ENCODE measurements around the gene LGI2.

GRCh38 chr4:24995346-24995919 is 35.3 kb downstream of the LGI2 start:
- TF ChIP-seq POLR2A (IDR thresholded peaks at IDR 0.05): no peak
- no peak for TF ChIP-seq POLR2AphosphoS5 (IDR thresholded peaks at IDR 0.05)
- no peak for TF ChIP-seq CTCF (IDR thresholded peaks at IDR 0.05)

Measured in prostate gland (tissue), 2 donors.